Neural crest cell (in vitro differentiated cells): ENCODE data around the gene CBY2. TPM values are rescaled to one million over a fixed set of nuclear protein-coding genes. Genes with fewer than 3 reads are reported as not detected.
"Not testable (repeated sequence)": the region's sequence is repeated elsewhere in the genome, so short reads cannot be mapped to it uniquely, and the experiment has no call there.

Experiments used
- DNase-seq: peaks from one replicate; pipeline ENCODE4 v3.0.0; 2021; ENCODE audit warnings: low read depth, mixed read lengths, low spot score
- H3K27ac Mint-ChIP-seq: one replicate; pipeline ENCODE4 v1.8.0; 2021; ENCODE audit warnings: mild to moderate bottlenecking, mixed read lengths; ENCODE audit not compliant: unreplicated experiment
- H3K27me3 Mint-ChIP-seq: 2 replicates; pipeline ENCODE4 v1.8.0; 2021; ENCODE audit warnings: low read depth, mild to moderate bottlenecking, mixed read lengths
- H3K36me3 Mint-ChIP-seq: 2 replicates; pipeline ENCODE4 v1.8.0; 2021; ENCODE audit warnings: low read depth, mild to moderate bottlenecking, mixed read lengths
- H3K4me1 Mint-ChIP-seq: 2 replicates; pipeline ENCODE4 v1.8.0; 2021; ENCODE audit warnings: mixed read lengths
- H3K4me3 Mint-ChIP-seq: one replicate; pipeline ENCODE4 v1.8.0; 2021; ENCODE audit warnings: mild to moderate bottlenecking, mixed read lengths
- H3K9me3 Mint-ChIP-seq: 2 replicates; pipeline ENCODE4 v1.8.0; 2021; ENCODE audit warnings: mixed read lengths
- long read RNA-seq: library from polyadenylated mRNA; unstranded; transcript quantifications from one replicate; pipeline ENCODE4 v2.0.0, GENCODE V29; 2020
- total RNA-seq: library from RNA; stranded (reverse); gene quantifications from 2 replicates; pipeline ENCODE4 v1.2.1, GENCODE V29; 2021
- TF ChIP-seq, protein P1 (sequence below): fragments of 200-600 bp; sonication (generic); conservative IDR thresholded peaks from 2 replicates; pipeline ENCODE4 v1.5.0; 2021; ENCODE audit warnings: antibody characterized with exemption, mild to moderate bottlenecking

CBY2 gene, protein sequence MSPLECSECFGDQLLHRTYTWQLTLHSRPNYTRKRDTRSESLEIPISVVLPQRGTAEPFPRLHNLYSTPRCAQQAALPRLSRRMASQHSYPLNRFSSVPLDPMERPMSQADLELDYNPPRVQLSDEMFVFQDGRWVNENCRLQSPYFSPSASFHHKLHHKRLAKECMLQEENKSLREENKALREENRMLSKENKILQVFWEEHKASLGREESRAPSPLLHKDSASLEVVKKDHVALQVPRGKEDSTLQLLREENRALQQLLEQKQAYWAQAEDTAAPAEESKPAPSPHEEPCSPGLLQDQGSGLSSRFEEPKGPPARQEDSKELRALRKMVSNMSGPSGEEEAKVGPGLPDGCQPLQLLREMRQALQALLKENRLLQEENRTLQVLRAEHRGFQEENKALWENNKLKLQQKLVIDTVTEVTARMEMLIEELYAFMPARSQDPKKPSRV
- not detected in 2 replicates for total RNA-seq
- long read RNA-seq, result 0 reads

DNA sequence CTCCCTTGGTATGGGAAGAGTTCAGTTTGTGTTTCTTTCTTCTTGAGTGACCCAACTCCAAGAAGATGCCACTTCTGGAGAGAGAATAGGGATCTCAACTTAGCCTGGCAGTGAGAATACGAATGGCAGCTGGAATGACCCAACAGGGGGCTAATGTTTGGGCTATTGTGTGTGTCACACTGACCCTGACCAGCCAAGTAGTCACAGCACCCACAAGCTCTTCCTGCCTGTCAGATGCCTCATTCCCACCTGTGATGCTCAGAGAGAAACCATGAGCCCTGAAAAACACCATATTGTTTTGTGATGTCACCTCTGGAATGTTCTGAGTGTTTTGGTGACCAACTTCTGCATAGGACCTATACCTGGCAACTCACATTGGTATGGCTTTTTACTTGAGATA, at the start of gene CBY2:
Gene CBY2, plus strand, starts transcription at position 233 of the 400 bp plus-strand sequence. Its CDS starts 71 bp downstream, at position 304.
- Mint-ChIP-seq H3K9me3 (no peaks in the 10 kb centered on the region), H3K4me1 (peaks cover 19% of the 10 kb centered on the region), H3K27me3 (no peaks in the 10 kb centered on the region), H3K4me3 (no peak within 1 kb of the TSS), H3K27ac (no peak within 1 kb of the TSS), H3K36me3 (no peaks in the 10 kb centered on the region)
- TF ChIP-seq, protein P1, sequence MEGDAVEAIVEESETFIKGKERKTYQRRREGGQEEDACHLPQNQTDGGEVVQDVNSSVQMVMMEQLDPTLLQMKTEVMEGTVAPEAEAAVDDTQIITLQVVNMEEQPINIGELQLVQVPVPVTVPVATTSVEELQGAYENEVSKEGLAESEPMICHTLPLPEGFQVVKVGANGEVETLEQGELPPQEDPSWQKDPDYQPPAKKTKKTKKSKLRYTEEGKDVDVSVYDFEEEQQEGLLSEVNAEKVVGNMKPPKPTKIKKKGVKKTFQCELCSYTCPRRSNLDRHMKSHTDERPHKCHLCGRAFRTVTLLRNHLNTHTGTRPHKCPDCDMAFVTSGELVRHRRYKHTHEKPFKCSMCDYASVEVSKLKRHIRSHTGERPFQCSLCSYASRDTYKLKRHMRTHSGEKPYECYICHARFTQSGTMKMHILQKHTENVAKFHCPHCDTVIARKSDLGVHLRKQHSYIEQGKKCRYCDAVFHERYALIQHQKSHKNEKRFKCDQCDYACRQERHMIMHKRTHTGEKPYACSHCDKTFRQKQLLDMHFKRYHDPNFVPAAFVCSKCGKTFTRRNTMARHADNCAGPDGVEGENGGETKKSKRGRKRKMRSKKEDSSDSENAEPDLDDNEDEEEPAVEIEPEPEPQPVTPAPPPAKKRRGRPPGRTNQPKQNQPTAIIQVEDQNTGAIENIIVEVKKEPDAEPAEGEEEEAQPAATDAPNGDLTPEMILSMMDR, result no peak
- no peak for DNase-seq

DNA sequence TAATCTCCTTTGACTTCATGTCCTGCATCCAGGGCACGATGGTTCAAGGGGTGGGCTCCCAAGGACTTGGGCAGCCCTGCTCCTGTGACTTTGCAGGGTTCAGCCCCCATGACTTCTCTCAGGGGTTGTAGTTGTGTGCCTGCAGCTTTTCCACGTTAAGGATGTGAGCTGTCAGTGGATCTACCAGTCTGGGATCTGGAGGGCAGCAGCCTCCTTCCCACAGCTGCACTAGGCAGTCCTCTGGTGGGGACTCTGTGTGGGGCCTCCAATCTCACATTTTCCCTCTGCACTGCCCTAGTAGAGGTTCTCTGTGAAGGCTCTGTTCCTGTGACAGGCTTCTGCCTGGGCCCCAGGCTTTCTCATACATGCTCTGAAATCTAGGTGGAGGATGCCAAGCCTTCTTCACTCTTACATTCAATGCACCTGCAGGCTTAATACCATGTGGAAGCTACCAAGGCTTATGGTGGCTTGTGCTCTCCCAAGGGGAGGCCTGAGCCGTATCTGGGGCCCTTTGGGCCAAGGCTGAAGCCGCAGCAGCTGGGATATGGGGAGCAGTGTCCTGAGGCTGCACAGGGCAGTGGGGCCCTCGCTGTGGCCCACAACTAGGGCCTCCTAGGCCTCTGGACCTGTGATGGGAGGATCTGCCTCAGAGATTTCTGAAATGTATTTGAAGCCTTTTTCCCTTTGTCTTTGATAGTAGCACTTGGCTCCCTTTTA, 47.3 kb upstream of the CBY2 start:
- H3K9me3 Mint-ChIP-seq, result peaks cover 6% of the 10 kb centered on the region
- no peaks in the 10 kb centered on the region for H3K27me3 Mint-ChIP-seq
- H3K4me3 Mint-ChIP-seq, result no peak overlapping the region
- DNase-seq, result no peak
- no peaks in the 10 kb centered on the region for H3K36me3 Mint-ChIP-seq
- H3K27ac Mint-ChIP-seq, result no peak overlapping the region
- TF ChIP-seq, protein P1, result no peak
- H3K4me1 Mint-ChIP-seq, result no peaks in the 10 kb centered on the region

DNA sequence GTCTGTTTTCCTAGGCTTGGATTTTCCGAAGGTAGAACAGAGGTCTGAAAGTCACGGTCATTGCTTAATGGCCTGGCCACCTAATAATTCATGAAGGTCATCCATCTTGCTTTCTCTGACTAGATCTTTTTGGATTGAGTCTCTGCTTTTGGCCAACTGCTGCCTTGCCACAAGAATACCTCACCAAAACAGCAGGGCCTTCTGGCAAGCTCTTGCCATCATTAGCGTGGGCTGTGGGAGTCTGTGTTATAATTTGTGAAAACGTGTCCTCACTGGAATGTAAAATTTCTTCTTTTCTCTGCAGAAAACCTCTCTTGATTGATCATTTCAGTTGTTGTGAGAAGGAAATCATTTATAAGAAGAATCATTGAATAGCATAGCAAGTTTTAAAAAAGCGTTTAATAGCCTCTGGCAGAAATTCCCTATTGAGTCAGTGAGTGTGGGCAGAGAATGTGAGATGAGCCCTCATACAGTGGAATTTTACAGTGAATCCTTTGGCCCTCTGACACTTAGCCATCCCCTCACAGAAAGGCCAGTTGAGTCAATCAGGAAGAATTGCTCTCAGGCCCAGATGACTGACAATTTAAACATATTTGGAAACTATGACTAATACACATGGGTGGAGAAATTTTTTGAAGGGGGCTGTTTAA, 43.4 kb upstream of the CBY2 start:
- TF ChIP-seq, protein P1, result no peak
- H3K27ac Mint-ChIP-seq, result no peak overlapping the region
- H3K4me3 Mint-ChIP-seq, result no peak overlapping the region
- no peaks in the 10 kb centered on the region for H3K4me1 Mint-ChIP-seq
- no peak for DNase-seq
- H3K9me3 Mint-ChIP-seq, result peaks cover 7% of the 10 kb centered on the region
- H3K36me3 Mint-ChIP-seq, result peaks cover 2% of the 10 kb centered on the region
- no peaks in the 10 kb centered on the region for H3K27me3 Mint-ChIP-seq

DNA sequence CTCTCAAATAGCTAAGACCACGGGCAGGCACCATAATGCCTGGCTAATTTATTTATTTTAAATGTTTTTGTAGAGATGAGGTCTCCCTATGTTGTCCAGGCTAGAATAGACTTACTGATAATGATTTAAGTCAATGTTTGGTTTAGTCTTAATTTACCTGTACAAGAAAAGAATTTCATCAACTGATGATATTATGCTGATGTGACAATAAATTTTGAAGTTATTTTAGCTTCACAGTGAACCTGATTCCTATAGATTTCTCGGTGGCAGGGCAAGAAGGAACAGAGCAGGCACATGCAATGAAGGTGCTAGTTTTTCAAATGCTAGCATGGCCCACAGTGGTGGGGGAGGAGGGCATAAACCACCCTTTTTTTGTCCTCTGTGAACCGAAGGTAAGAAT, 42.6 kb upstream of the CBY2 start:
- no peak for DNase-seq
- TF ChIP-seq, protein P1, result no peak
- Mint-ChIP-seq H3K36me3 (peaks cover 2% of the 10 kb centered on the region), H3K27ac (no peak overlapping the region), H3K27me3 (no peaks in the 10 kb centered on the region), H3K4me3 (no peak overlapping the region), H3K4me1 (no peaks in the 10 kb centered on the region), H3K9me3 (peaks cover 3% of the 10 kb centered on the region)

DNA sequence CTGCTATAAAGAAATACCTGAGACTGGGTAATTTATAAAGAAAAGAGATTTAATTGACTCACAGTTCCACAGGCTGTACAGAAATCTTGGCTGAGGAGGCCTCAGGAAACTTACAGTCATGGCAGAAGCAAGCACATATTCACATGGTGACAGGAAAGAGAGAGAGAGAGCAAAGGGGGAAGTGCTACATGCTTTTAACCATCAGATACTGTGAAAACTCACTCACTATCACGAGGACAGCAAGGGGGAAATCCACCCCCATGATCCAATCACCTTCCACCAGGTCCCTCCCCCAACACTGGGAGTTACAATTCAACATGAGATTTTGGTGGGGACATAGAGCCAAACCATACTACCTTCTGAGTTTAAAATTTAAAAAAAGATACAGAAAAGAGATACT, 41.7 kb upstream of the CBY2 start:
- H3K27me3 Mint-ChIP-seq, H3K27ac Mint-ChIP-seq, H3K36me3 Mint-ChIP-seq, H3K4me3 Mint-ChIP-seq, H3K4me1 Mint-ChIP-seq, DNase-seq, H3K9me3 Mint-ChIP-seq: not testable (repeated sequence)
